Epithelial cell of esophagus (primary cell): ENCODE measurements around the gene SYT10.

ENCODE experiments used
- DNase-seq: peaks from one replicate; pipeline ENCODE4 v3.0.0; 2010; ENCODE audit warnings: low read depth
- H3K4me3 ChIP-seq: 2 replicates; pipeline ENCODE4 v1.5.1; 2011; ENCODE audit warnings: mild to moderate bottlenecking, low read length, control low read depth
- CTCF ChIP-seq: IDR thresholded peaks from 2 replicates; pipeline ENCODE4 v1.5.1; 2011; ENCODE audit warnings: low read depth, mild to moderate bottlenecking, low read length, control low read depth, inconsistent platforms; ENCODE audit not compliant: insufficient read depth; ENCODE audit errors: missing control alignments

The SYT10 gene

GRCh38 chr12:33472299-33472698 is 32.7 kb upstream of the SYT10 start:
- DNase-seq = peak; percentile 72
- no peak for TF ChIP-seq CTCF
- H3K4me3 ChIP-seq = no peak overlapping the region

GRCh38 chr12:33455096-33455495 is 15.5 kb upstream of the SYT10 start:
- no peak overlapping the region for H3K4me3 ChIP-seq
- no peak for TF ChIP-seq CTCF
- DNase-seq = no peak

GRCh38 chr12:33450480-33450879 is 10.9 kb upstream of the SYT10 start:
- no peak overlapping the region for H3K4me3 ChIP-seq
- DNase-seq = no peak
- no peak for TF ChIP-seq CTCF

GRCh38 chr12:33440477-33440876 is 858 bp upstream of the SYT10 start:
- TF ChIP-seq CTCF = no peak
- no peak for DNase-seq
- H3K4me3 ChIP-seq = no peak overlapping the region

GRCh38 chr12:33438851-33439586 is 600 bp downstream of the SYT10 start:
- H3K4me3 ChIP-seq = peak overlapping the region; percentile 55
- DNase-seq = peak; percentile 32
- no peak for TF ChIP-seq CTCF

- TF ChIP-seq CTCF = no peak
- no peak for DNase-seq
- no peak overlapping the region for H3K4me3 ChIP-seq
Measured at GRCh38 chr12:33438025-33438772, 1.4 kb downstream of the SYT10 start.
